HG03342 (cell line): ENCODE measurements around the gene PADI2.

Source experiments
- ATAC-seq: cut with Tn5 transposase; IDR thresholded peaks from one replicate; pipeline ENCODE4 v1.9.1; 2021; ENCODE audit warnings: mild to moderate bottlenecking, moderate library complexity; ENCODE audit not compliant: unreplicated experiment

PADI2 gene

GRCh38 chr1:17140279-17140678 is 21.0 kb upstream of the PADI2 start:
- ATAC-seq = no peak

DNA sequence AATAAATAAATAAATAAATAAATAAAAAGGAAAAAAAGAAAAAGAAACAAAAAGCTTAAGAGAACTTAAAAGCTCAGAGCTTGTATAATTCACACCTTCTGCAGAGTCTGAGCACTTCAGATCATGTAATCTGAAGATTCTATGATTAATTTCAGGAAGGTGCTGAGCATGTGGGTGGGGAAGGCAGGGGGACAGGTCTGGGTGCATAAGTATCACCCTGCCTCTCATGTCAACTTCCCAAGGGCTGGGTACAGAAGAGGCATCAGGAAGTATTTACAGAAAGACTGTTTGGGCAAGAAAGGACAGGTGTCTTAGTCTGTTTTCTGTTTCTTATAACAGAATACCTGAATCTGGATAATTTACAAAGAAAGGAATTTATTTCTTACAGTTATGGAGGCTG is 20.4 kb upstream of the PADI2 start:
- no peak for ATAC-seq

- ATAC-seq = no peak
Measured at GRCh38 chr1:17137441-17137840, 18.2 kb upstream of the PADI2 start.

GRCh38 chr1:17136936-17137335 is 17.7 kb upstream of the PADI2 start:
- ATAC-seq = no peak

GRCh38 chr1:17136145-17136544 is 16.9 kb upstream of the PADI2 start:
- ATAC-seq = no peak

DNA sequence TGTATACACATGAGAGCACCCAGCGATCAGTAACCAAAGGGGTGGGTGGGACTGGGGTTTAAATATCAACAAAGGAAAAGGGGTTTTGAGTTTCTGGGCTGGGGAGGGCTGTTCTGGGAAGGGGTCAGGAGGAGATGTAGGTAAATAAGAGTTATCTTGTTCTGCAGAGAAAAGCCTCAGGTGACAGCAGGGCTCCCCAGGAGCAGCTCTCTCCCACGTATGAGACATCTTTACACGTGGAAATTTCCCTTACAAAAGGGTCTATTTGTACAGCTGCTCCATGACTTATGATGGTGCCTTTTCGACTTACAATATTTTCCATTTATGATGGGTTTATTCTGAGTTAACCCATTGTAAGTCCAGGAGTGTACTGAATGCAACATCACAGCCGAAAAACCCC is 16.3 kb upstream of the PADI2 start:
- ATAC-seq = no peak

- no peak for ATAC-seq
Measured at GRCh38 chr1:17134724-17135123, 15.5 kb upstream of the PADI2 start.

- ATAC-seq = no peak
Measured at GRCh38 chr1:17134034-17134433, 14.8 kb upstream of the PADI2 start.

DNA sequence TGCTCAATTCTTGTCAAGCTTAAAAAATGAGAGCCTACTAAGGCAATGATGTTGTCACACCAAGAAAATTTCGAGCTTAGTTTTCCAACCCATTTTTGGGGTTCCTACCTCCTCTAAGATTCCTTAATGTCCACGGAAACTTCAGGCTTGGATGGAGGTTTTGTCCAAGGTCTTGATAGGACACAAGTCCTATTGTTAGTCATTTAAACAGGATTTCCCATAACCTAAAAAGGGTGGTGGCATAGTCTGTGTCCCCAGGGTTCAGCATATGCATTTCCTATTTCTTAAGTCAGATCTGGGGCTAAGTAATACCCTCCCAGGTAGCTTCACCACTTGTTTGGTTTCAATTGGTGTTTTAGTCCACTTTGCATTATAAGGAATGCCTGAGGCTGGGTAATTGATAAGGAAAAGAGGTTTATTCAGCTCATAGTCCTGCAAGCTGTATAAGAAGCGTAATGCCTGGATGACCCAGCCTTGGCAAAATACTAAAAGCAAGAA is 10.9 kb upstream of the PADI2 start:
- no peak for ATAC-seq

DNA sequence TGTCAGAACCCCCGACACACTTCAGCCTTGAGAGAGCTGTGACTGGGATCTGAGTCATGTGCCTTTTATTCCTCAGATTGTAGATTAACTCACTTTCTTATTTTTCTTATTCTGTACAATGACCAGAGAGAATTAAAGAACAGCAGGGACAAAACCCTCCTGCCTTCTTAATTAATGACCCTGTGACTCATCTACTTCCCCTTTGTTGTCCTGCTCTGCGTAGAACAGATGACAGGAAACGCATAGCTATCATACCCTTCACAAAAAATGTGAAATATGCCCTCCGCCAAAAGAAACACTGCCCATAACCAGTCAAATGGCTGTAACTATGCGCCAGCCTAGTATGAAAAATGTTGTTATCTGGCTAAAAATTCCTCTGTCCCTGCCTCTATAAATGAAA is 9.1 kb upstream of the PADI2 start:
- ATAC-seq = no peak

DNA sequence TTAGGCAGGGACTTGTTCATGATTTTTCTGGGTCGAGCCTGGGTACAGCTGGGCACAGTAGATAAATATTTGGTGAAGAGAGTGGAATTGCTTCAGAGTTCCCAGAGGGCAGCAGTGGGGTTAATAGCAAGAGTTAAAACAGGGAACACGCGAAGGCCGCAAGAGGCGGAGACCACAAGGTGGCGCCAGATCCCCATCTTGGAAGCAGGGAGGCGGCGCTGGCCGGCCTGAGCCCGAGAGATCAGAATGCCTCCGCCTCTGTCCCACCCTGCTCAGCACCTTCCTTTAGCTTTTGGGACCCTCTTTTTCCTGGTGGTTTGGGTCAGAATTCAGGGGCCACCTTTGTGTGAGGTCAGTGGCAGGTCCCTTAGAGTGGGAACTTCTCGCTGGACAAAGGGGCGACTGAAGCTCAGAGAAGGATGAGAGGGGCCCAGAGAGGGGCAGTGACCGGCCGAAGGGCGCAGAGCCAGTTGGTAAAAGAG is 6.5 kb upstream of the PADI2 start:
- no peak for ATAC-seq

- ATAC-seq = no peak
Measured at GRCh38 chr1:17123196-17124045, 4.2 kb upstream of the PADI2 start.

DNA sequence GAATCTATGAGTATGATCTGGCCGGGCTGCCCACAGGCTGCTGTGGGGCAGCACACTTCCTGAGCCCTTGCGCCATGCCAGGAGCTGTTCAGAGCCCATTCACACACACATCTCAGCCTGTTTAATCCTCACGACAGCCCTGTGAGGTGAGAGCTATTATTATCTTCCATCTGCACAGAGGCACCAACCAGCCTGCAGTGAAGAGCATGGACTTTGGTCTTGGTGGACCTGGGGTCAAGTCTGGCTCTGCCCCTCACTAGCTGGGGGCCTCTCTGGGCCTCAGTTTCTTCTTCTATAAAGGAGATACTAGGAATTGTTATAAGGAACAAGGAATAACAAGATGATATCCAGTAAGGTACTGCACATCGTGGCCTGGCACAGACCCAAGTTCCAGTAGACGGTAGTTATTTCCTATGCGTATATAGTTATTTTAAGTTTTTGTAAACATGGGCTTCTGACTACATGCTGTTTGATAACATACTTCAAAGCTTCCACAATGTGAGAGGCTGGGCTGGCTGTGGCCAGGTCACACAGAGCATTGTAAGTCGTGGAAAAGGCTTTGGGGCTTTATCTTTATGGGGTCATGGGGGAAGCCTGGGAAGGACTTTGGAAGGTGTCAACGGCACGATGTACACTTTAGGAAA is 3.4 kb upstream of the PADI2 start:
- ATAC-seq = no peak

DNA sequence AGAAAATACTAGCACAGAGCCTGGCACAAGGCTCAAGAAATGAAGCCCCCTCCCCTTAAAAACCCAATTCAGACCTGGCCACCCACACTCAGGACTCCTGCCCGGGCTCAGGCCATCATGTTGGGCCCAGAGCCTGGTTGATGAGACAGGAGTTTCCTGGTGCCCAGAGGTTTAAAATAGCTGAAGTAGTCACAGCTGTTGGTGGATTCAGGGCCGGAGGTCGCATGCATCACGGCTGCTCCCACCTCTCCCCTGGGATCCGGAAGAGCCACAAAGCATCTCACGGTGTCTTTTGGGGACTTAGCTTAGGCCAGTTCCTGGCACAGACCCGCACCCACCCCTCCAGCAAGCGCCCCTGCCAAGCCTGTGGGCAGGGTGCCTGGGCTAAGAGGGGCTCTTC is 2.6 kb upstream of the PADI2 start:
- ATAC-seq = no peak

DNA sequence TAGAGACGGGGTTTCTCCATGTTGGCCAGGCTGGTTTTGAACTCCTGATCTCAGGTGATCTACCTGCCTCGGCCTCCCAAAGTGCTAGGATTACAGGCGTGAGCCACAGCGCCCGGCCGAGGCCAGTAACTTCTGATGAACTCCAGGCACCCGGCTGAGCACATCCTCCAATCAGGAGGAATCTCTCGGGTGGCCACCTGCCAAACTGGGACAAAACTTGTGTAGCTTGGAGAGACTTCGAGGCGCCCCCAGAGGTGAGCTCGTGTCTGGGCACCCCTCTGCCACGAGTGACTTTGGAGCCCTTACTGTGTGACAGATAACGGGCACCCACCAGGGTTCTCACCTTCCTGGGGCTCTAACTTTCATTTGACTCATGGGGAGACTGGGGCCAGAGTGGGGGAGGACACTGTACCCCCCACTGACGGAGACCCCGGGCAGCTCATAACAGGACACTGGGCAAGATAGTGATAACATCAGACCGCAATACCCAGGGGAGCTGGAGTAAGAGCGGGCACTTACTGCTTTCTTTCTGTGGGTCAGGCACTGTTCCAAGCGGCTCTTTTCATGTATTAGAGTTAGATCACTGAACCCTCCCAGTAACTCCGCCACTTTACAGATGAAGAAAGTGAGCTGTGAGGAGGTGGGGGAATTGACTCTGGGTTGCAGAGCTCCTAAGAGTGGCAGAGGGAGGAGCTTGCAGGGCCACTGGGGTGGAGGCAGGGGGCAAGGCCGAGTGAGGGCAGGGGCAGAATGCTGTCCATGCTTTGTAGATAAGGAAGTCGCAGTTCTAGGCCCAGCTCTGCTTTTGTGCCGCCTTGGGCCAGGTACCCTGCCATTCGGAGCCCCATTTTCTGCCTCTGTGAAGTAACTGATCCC is 1.9 kb upstream of the PADI2 start:
- no peak for ATAC-seq

DNA sequence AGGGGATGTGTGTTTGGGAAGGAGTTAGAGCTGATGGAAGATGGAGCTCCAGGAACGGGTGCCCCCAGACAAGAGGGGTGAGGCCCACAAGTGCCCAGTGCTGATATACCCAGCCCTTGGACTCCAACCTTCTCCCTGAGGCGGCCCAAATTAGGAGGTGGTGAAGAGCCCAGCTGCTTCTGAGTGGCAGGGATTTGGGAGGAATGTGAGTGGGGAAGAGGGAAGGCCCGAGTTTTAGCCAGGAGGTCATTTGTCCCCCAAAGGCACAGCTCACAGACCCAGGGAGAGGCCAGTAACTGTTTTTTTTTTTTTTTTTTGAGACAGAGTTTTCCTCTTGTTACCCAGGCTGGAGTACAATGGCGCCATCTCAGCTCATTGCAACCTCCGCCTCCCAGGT is 1.2 kb upstream of the PADI2 start:
- ATAC-seq = no peak

DNA sequence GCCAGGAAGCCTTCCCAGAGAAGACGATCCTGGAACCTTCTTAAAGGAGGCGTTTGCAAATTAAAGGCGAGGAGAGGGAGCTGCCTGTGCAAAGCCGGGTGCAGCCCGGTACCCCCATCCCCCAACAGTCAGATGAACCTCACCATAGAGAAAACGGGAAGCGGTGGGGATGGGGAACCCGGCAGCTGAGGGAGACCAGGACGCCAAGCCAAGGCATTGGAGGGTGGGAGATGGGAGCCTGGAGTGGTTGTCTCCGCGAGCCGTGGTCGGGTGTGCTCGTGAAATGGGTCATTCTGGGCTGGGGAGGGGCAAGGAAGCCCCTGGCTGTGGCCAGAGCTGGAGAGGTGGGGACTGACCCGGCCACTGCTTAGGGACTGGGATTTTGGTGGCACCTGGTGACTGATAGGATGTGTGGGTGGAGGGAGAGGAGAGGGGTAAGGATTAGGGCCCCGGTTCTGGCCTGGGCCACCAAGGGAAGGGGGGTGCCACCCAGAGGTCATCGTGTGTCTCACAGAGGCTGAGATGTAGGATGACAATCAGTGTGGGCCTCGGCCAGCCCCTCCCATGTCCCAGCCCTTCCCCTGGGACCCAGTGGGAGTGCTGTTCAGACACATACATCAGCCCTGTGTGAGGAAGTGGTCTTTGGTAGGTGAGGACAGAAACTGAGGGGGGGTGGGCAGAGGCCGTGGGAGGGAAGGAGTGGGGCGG is 676 bp upstream of the PADI2 start:
- ATAC-seq = no peak

DNA sequence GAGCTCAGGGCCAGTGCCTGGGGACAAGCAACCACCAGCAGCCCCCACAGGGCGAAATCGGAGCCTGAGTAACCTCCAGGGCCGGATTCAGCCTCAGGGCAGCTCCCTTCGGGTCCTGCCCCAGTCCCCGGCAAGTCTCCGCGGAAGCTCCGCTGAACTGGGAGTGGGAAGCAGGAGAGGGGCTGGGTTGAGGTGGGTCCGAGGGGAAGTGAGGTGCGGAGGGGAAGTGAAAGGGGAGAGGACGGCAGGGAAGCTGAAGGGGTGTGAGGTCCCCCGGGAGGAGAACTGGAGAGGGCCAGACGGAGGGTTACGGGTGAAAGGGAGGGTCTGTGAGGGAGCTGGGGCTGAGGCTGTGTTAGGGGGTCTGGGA is 560 bp downstream of the PADI2 start:
- no peak for ATAC-seq

DNA sequence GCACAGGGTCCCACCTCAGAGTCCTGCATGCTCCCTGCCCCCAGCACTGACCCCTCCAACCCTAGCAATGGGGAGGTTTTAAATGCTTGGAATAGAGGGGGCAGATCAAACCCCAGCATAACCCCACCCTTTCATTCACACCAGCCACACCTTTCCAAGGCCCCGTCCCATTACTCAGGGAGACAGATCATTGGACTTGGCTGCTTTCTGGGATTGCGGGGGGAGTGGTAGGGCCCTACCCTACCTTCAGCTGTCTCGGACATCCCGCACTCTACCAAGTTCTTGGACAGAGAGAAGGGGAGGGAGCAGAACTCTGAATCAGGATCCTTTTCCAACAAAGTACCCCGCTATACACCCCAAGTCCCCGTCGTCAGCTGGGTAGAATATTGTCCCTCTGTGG is 983 bp downstream of the PADI2 start:
- no peak for ATAC-seq

DNA sequence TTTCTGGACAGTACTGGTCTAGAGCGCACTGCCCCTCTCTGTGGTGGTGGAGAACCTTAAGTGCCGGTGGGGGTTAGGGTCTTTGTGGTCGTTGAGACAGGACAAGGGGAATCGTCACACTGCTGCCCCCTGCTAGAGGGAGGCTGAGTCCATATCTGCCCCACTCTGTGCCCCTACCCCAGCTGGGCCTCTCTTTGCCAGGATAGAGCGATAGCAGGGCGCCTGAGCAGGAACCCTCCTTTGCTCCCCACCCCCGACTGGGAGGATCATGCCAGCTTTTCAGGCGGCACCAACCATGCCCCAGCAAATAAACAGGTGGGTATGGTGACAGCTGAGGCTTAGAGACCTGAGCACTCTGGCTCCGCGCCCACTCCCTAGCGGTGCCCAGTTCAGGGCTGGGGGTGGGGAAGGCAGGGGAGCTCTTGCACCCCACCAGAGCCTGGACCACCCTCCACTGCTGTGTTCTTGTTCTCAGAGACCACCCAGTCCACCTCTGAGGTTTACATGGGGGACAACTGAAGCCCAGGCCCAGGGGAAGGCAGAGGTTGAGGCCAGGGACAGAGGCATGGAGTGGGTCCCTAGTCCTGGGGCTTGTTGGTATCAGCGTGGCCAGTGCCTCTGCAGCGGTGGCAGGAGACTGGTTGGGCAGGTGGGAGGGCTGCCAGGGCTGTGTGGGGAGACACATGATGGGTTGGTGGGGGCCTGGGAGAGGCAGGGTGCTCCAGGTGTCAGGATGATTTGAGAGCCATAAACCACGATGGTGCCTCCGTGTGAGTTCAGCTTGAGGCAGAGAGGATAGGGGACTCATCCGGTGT is 1.6 kb downstream of the PADI2 start:
- ATAC-seq = no peak
